Measurements from ENCODE around the gene PTGS1. TPM values are rescaled to one million over a fixed set of nuclear protein-coding genes. Genes with fewer than 3 reads are reported as not detected.
A peak's percentile ranks its signal among the peaks of the same experiment; 100 is the strongest.

Gene PTGS1
- total RNA-seq, 1 donor from 2014 or later: 2.6 TPM

- H3K27ac ChIP-seq (ENCODE audit: low read depth, low read length): no peak overlapping the region
- no peaks in the 10 kb centered on the region for H3K9me3 ChIP-seq (ENCODE audit: control insufficient read depth in 3 of 3, low read length in 3 of 3)
- no peaks in the 10 kb centered on the region for H3K27me3 ChIP-seq (ENCODE audit: control insufficient read depth in 3 of 3, insufficient read depth in 3 of 3, low read length in 3 of 3)
- H3K4me3 ChIP-seq (ENCODE audit: low read length in 3 of 3): no peak overlapping the region
- H3K9ac ChIP-seq (ENCODE audit: low read depth in 1 of 3, low read length in 3 of 3): no peak overlapping the region
- H3K4me1 ChIP-seq (ENCODE audit: control insufficient read depth in 3 of 3, insufficient read depth in 3 of 3, low read length in 3 of 3): peaks cover 3 to 17% (median 10%) of the 10 kb centered on the region in 3 donors
- H3K36me3 ChIP-seq (ENCODE audit: control insufficient read depth in 3 of 3, insufficient read depth in 3 of 3, low read length in 3 of 3): no peaks in the 10 kb centered on the region
Measured at GRCh38 chr9:122382901-122383850, 12.4 kb downstream of the PTGS1 start.

DNA sequence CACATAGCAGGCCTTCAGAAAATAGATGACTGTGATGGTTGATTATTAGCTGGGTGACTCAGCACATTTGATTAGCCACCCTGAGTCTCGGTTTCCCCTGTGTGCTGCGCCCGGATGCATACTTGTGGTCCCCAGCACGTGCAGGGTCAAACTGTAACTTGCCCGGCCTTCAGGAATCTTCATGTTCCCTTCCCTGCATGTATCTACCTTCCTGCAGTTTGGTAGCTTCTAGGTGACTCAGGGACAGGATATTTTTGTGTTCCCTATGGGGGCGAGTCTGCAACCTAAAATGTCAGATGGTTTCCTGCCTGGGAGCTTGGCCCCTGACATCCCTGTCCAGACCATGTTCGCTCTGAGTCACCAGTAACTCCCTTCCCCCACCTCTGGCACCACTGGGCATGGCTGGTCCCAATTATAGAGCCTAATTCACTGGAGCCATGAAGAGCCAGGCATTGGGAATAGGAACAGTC is 13.2 kb downstream of the PTGS1 start:
- Histone ChIP-seq H3K9me3 (ENCODE audit: control insufficient read depth in 3 of 3, low read length in 3 of 3) (no peaks in the 10 kb centered on the region), H3K27ac (ENCODE audit: low read depth, low read length) (no peak overlapping the region), H3K36me3 (ENCODE audit: control insufficient read depth in 3 of 3, insufficient read depth in 3 of 3, low read length in 3 of 3) (no peaks in the 10 kb centered on the region), H3K4me3 (ENCODE audit: low read length in 3 of 3) (no peak overlapping the region), H3K27me3 (ENCODE audit: control insufficient read depth in 3 of 3, insufficient read depth in 3 of 3, low read length in 3 of 3) (no peaks in the 10 kb centered on the region), H3K4me1 (ENCODE audit: control insufficient read depth in 3 of 3, insufficient read depth in 3 of 3, low read length in 3 of 3) (peaks cover 3 to 17% (median 10%) of the 10 kb centered on the region in 3 donors), H3K9ac (ENCODE audit: low read depth in 1 of 3, low read length in 3 of 3) (no peak overlapping the region)

DNA sequence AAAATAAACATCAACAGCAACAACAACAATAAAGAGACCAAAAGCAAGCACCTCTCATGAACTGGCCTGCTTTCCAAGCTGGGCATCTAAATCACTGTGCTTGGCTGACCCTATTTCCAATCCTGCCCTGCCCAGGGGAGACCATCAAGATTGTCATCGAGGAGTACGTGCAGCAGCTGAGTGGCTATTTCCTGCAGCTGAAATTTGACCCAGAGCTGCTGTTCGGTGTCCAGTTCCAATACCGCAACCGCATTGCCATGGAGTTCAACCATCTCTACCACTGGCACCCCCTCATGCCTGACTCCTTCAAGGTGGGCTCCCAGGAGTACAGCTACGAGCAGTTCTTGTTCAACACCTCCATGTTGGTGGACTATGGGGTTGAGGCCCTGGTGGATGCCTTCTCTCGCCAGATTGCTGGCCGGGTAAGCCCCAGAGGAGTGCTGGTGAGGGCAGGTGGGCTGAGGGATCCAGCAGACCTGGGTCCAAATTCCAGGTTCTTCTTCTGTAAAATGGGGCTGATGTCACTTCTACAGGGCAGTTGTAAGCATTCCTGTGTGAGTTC is 15.6 kb downstream of the PTGS1 start:
- H3K36me3 ChIP-seq (ENCODE audit: control insufficient read depth in 3 of 3, insufficient read depth in 3 of 3, low read length in 3 of 3): no peaks in the 10 kb centered on the region
- peaks cover 3 to 22% (median 12%) of the 10 kb centered on the region in 3 donors for H3K4me1 ChIP-seq (ENCODE audit: control insufficient read depth in 3 of 3, insufficient read depth in 3 of 3, low read length in 3 of 3)
- peaks cover 0 to 3% (median 0%) of the 10 kb centered on the region in 3 donors for H3K27me3 ChIP-seq (ENCODE audit: control insufficient read depth in 3 of 3, insufficient read depth in 3 of 3, low read length in 3 of 3)
- no peak overlapping the region for H3K9ac ChIP-seq (ENCODE audit: low read depth in 1 of 3, low read length in 3 of 3)
- no peak overlapping the region for H3K4me3 ChIP-seq (ENCODE audit: low read length in 3 of 3)
- H3K9me3 ChIP-seq (ENCODE audit: control insufficient read depth in 3 of 3, low read length in 3 of 3): no peaks in the 10 kb centered on the region
- no peak overlapping the region for H3K27ac ChIP-seq (ENCODE audit: low read depth, low read length)

GRCh38 chr9:122387536-122387935 is 16.7 kb downstream of the PTGS1 start:
- Histone ChIP-seq H3K9ac (ENCODE audit: low read depth in 1 of 3, low read length in 3 of 3) (no peak overlapping the region), H3K9me3 (ENCODE audit: control insufficient read depth in 3 of 3, low read length in 3 of 3) (no peaks in the 10 kb centered on the region), H3K27me3 (ENCODE audit: control insufficient read depth in 3 of 3, insufficient read depth in 3 of 3, low read length in 3 of 3) (peaks cover 0 to 5% (median 0%) of the 10 kb centered on the region in 3 donors), H3K4me1 (ENCODE audit: control insufficient read depth in 3 of 3, insufficient read depth in 3 of 3, low read length in 3 of 3) (peaks cover 3 to 22% (median 14%) of the 10 kb centered on the region in 3 donors), H3K4me3 (ENCODE audit: low read length in 3 of 3) (no peak overlapping the region), H3K36me3 (ENCODE audit: control insufficient read depth in 3 of 3, insufficient read depth in 3 of 3, low read length in 3 of 3) (no peaks in the 10 kb centered on the region), H3K27ac (ENCODE audit: low read depth, low read length) (no peak overlapping the region)

DNA sequence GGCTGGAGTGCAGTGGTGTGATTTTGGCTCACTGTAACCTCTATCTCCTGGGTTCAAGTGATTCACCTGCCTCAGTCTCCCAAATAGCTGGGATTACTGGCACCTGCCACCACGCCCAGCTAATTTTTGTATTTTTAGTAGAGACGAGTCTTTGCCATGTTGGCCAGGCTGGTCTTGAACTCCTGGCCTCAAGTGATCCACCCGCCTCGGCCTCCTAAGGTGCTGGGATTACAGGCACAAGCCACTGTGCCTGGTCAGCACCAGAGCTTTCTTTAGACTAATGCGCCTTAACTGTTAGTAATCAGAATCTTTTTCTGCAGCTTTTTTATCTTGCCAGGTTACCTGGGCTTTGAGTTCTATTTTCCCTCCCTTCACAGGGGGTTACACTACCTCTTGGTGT is 18.4 kb downstream of the PTGS1 start:
- H3K36me3 ChIP-seq (ENCODE audit: control insufficient read depth in 3 of 3, insufficient read depth in 3 of 3, low read length in 3 of 3): no peaks in the 10 kb centered on the region
- no peak overlapping the region for H3K27ac ChIP-seq (ENCODE audit: low read depth, low read length)
- H3K4me3 ChIP-seq (ENCODE audit: low read length in 3 of 3): no peak overlapping the region
- no peaks in the 10 kb centered on the region for H3K9me3 ChIP-seq (ENCODE audit: control insufficient read depth in 3 of 3, low read length in 3 of 3)
- peaks cover 10 to 13% (median 12%) of the 10 kb centered on the region in 3 donors for H3K4me1 ChIP-seq (ENCODE audit: control insufficient read depth in 3 of 3, insufficient read depth in 3 of 3, low read length in 3 of 3)
- H3K27me3 ChIP-seq (ENCODE audit: control insufficient read depth in 3 of 3, insufficient read depth in 3 of 3, low read length in 3 of 3): peaks cover 0 to 6% (median 0%) of the 10 kb centered on the region in 3 donors
- H3K9ac ChIP-seq (ENCODE audit: low read depth in 1 of 3, low read length in 3 of 3): no peak overlapping the region

GRCh38 chr9:122389799-122390481 is 19.1 kb downstream of the PTGS1 start:
- Histone ChIP-seq H3K9me3 (ENCODE audit: control insufficient read depth in 3 of 3, low read length in 3 of 3) (no peaks in the 10 kb centered on the region), H3K9ac (ENCODE audit: low read depth in 1 of 3, low read length in 3 of 3) (no peak overlapping the region), H3K27me3 (ENCODE audit: control insufficient read depth in 3 of 3, insufficient read depth in 3 of 3, low read length in 3 of 3) (peaks cover 0 to 6% (median 2%) of the 10 kb centered on the region in 3 donors), H3K4me1 (ENCODE audit: control insufficient read depth in 3 of 3, insufficient read depth in 3 of 3, low read length in 3 of 3) (peaks cover 11 to 13% (median 12%) of the 10 kb centered on the region in 3 donors), H3K4me3 (ENCODE audit: low read length in 3 of 3) (peak overlapping the region in 1 of 3 donors; percentile 41), H3K27ac (ENCODE audit: low read depth, low read length) (no peak overlapping the region), H3K36me3 (ENCODE audit: control insufficient read depth in 3 of 3, insufficient read depth in 3 of 3, low read length in 3 of 3) (no peaks in the 10 kb centered on the region)

- Histone ChIP-seq H3K27me3 (ENCODE audit: control insufficient read depth in 3 of 3, insufficient read depth in 3 of 3, low read length in 3 of 3) (peaks cover 0 to 6% (median 2%) of the 10 kb centered on the region in 3 donors), H3K9me3 (ENCODE audit: control insufficient read depth in 3 of 3, low read length in 3 of 3) (no peaks in the 10 kb centered on the region), H3K36me3 (ENCODE audit: control insufficient read depth in 3 of 3, insufficient read depth in 3 of 3, low read length in 3 of 3) (no peaks in the 10 kb centered on the region), H3K9ac (ENCODE audit: low read depth in 1 of 3, low read length in 3 of 3) (no peak overlapping the region), H3K4me1 (ENCODE audit: control insufficient read depth in 3 of 3, insufficient read depth in 3 of 3, low read length in 3 of 3) (peaks cover 8 to 14% (median 8%) of the 10 kb centered on the region in 3 donors), H3K4me3 (ENCODE audit: low read length in 3 of 3) (no peak overlapping the region), H3K27ac (ENCODE audit: low read depth, low read length) (no peak overlapping the region)
Measured at GRCh38 chr9:122392284-122392683, 21.5 kb downstream of the PTGS1 start.

GRCh38 chr9:122392714-122393113 is 21.9 kb downstream of the PTGS1 start:
- Histone ChIP-seq H3K27me3 (ENCODE audit: control insufficient read depth in 3 of 3, insufficient read depth in 3 of 3, low read length in 3 of 3) (peaks cover 0 to 6% (median 2%) of the 10 kb centered on the region in 3 donors), H3K4me3 (ENCODE audit: low read length in 3 of 3) (no peak overlapping the region), H3K4me1 (ENCODE audit: control insufficient read depth in 3 of 3, insufficient read depth in 3 of 3, low read length in 3 of 3) (peaks cover 8 to 14% (median 8%) of the 10 kb centered on the region in 3 donors), H3K27ac (ENCODE audit: low read depth, low read length) (no peak overlapping the region), H3K9ac (ENCODE audit: low read depth in 1 of 3, low read length in 3 of 3) (no peak overlapping the region), H3K36me3 (ENCODE audit: control insufficient read depth in 3 of 3, insufficient read depth in 3 of 3, low read length in 3 of 3) (no peaks in the 10 kb centered on the region), H3K9me3 (ENCODE audit: control insufficient read depth in 3 of 3, low read length in 3 of 3) (no peaks in the 10 kb centered on the region)

- Histone ChIP-seq H3K27ac (ENCODE audit: low read depth, low read length) (peak overlapping the region; percentile 61), H3K4me3 (ENCODE audit: low read length in 3 of 3) (no peak overlapping the region), H3K9me3 (ENCODE audit: control insufficient read depth in 3 of 3, low read length in 3 of 3) (no peaks in the 10 kb centered on the region), H3K36me3 (ENCODE audit: control insufficient read depth in 3 of 3, insufficient read depth in 3 of 3, low read length in 3 of 3) (no peaks in the 10 kb centered on the region), H3K9ac (ENCODE audit: low read depth in 1 of 3, low read length in 3 of 3) (no peak overlapping the region), H3K4me1 (ENCODE audit: control insufficient read depth in 3 of 3, insufficient read depth in 3 of 3, low read length in 3 of 3) (peaks cover 8 to 14% (median 8%) of the 10 kb centered on the region in 3 donors), H3K27me3 (ENCODE audit: control insufficient read depth in 3 of 3, insufficient read depth in 3 of 3, low read length in 3 of 3) (peaks cover 0 to 6% (median 2%) of the 10 kb centered on the region in 3 donors)
Measured at GRCh38 chr9:122393284-122393983, 22.6 kb downstream of the PTGS1 start.
